Measurements from ENCODE around the gene LRRTM4. TPM values are rescaled to one million over a fixed set of nuclear protein-coding genes. Genes with fewer than 3 reads are reported as not detected.

The LRRTM4 gene
- total and polyA plus RNA-seq, 2 of the 13 experiments (the other 11 are each of a cell fraction or from before 2014, with no cell fraction given): 1.2 TPM

GRCh38 chr2:76958749-76959148 is 563.4 kb downstream of the LRRTM4 start:
- Histone ChIP-seq H3K4me3 (replicated peaks in 1 of 3; ENCODE audit: insufficient read depth in 1 of 3, low read depth in 2 of 3, low read length in 3 of 3) (no peak overlapping the region), H4K20me1 (ENCODE audit: insufficient read depth, low read length) (no peaks in the 10 kb centered on the region; the same call in 1 of the 2 replicates), H3K9me3 (ENCODE audit: low read length) (no peaks in the 10 kb centered on the region), H2AFZ (ENCODE audit: low read length) (no peak overlapping the region), H3K9ac (ENCODE audit: insufficient read depth, low read depth, low read length) (no peak overlapping the region), H3K36me3 (replicated peaks in 1 of 2; ENCODE audit: control insufficient read depth in 1 of 2, insufficient read depth in 2 of 2, low read length in 2 of 2) (no peaks in the 10 kb centered on the region), H3K4me2 (ENCODE audit: low read depth, low read length) (no peak overlapping the region), H3K27ac (ENCODE audit: extremely low read length, insufficient read depth, low read length) (no peak overlapping the region), H3K4me1 (ENCODE audit: insufficient read depth, low read length) (no peaks in the 10 kb centered on the region), H3K79me2 (ENCODE audit: insufficient read depth, low read length) (no peaks in the 10 kb centered on the region), H3K27me3 (ENCODE audit: control insufficient read depth in 1 of 2, insufficient read depth in 2 of 2, low read length in 2 of 2) (no peaks in the 10 kb centered on the region)
- BruUV-seq (replicated peaks): no TSS peak
- WGBS (ENCODE audit: low lambda C conversion rate): 0% methylated on average over 3 of the region's 3 CpGs
- in situ Hi-C loops (cut with HindIII; ENCODE audit: extremely low pct_ligation_motif_present, low pct_unique_long_range_greater_than_20kb) (loop anchor here (25.0 kb wide), 1 partner anchor 1904 kb away; no protein-coding TSS in a partner anchor), intact Hi-C loops (cut with micrococcal nuclease; ENCODE audit: unreplicated experiment) (loop anchor here (10.0 kb wide), 1 partner anchor 556 kb away; no protein-coding TSS in a partner anchor)
- POLR2A ChIA-PET: no interaction called here
- FAIRE-seq: no peak
- TF ChIP-seq, protein P1, sequence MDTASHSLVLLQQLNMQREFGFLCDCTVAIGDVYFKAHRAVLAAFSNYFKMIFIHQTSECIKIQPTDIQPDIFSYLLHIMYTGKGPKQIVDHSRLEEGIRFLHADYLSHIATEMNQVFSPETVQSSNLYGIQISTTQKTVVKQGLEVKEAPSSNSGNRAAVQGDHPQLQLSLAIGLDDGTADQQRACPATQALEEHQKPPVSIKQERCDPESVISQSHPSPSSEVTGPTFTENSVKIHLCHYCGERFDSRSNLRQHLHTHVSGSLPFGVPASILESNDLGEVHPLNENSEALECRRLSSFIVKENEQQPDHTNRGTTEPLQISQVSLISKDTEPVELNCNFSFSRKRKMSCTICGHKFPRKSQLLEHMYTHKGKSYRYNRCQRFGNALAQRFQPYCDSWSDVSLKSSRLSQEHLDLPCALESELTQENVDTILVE (CRISPR knock-in tag; IDR thresholded peaks at IDR 0.05): 0 out of 2 replicates have a peak, but pooled peaks have one; percentile 25
- no peak for TF ChIP-seq ZNF569 (CRISPR knock-in tag; IDR thresholded peaks at IDR 0.05; ENCODE audit: borderline replicate concordance)
- TF ChIP-seq CENPX (CRISPR knock-in tag; IDR thresholded peaks at IDR 0.05): no peak
- 0 out of 2 replicates have a peak, but pooled peaks have one; percentile 53 for TF ChIP-seq ZNF441 (CRISPR knock-in tag; IDR thresholded peaks at IDR 0.05; ENCODE audit: borderline replicate concordance)
- TF ChIP-seq ARNT2 (CRISPR knock-in tag; IDR thresholded peaks at IDR 0.05; ENCODE audit: low read depth): no peak
- TF ChIP-seq, protein P2, sequence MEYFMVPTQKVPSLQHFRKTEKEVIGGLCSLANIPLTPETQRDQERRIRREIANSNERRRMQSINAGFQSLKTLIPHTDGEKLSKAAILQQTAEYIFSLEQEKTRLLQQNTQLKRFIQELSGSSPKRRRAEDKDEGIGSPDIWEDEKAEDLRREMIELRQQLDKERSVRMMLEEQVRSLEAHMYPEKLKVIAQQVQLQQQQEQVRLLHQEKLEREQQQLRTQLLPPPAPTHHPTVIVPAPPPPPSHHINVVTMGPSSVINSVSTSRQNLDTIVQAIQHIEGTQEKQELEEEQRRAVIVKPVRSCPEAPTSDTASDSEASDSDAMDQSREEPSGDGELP (IDR thresholded peaks at IDR 0.05; ENCODE audit: borderline replicate concordance, low read depth): no peak
- TF ChIP-seq MAF1 (CRISPR knock-in tag; IDR thresholded peaks at IDR 0.05; ENCODE audit: borderline replicate concordance): no peak
- TF ChIP-seq SAP130 (CRISPR knock-in tag; IDR thresholded peaks at IDR 0.05; ENCODE audit: low read depth): 0 out of 2 replicates have a peak, but pooled peaks have one; percentile 14
- TF ChIP-seq, protein P3, sequence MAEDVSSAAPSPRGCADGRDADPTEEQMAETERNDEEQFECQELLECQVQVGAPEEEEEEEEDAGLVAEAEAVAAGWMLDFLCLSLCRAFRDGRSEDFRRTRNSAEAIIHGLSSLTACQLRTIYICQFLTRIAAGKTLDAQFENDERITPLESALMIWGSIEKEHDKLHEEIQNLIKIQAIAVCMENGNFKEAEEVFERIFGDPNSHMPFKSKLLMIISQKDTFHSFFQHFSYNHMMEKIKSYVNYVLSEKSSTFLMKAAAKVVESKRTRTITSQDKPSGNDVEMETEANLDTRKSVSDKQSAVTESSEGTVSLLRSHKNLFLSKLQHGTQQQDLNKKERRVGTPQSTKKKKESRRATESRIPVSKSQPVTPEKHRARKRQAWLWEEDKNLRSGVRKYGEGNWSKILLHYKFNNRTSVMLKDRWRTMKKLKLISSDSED (CRISPR knock-in tag; IDR thresholded peaks at IDR 0.05): no peak
- peak; percentile 74 to 98 for TF ChIP-seq REST (IDR thresholded peaks at IDR 0.05; ENCODE audit: borderline replicate concordance in 1 of 2, low read depth in 1 of 2, low read length in 2 of 2)
- no peak for TF ChIP-seq MTA1 (CRISPR knock-in tag; IDR thresholded peaks at IDR 0.05; ENCODE audit: borderline replicate concordance)
- no peak for TF ChIP-seq ZNF746 (CRISPR knock-in tag; IDR thresholded peaks at IDR 0.05)
- TF ChIP-seq GABPA (IDR thresholded peaks at IDR 0.05; ENCODE audit: low read depth, low read length): no peak
- TF ChIP-seq GABPA (CRISPR knock-in tag; IDR thresholded peaks at IDR 0.05; ENCODE audit: low read depth): no peak
- TF ChIP-seq EHMT2 (IDR thresholded peaks at IDR 0.05; ENCODE audit: borderline replicate concordance, low read depth, low read length): peak; percentile 97
- peak; percentile 84; the same call in 1 of the 2 replicates for TF ChIP-seq WIZ (CRISPR knock-in tag; IDR thresholded peaks at IDR 0.05)
- peak; percentile 98 for TF ChIP-seq MIER2 (CRISPR knock-in tag; IDR thresholded peaks at IDR 0.05)
- no peak for TF ChIP-seq PHF8 (CRISPR knock-in tag; IDR thresholded peaks at IDR 0.05)
- CTCF ChIA-PET (ENCODE audit: low intra/inter-chr PET ratio, low total read pairs): no interaction called here
- no peak for ATAC-seq
- peak; percentile 10 for DNase-seq (ENCODE audit: low spot score)
